ENCODE results near the gene APOA5.

DNA sequence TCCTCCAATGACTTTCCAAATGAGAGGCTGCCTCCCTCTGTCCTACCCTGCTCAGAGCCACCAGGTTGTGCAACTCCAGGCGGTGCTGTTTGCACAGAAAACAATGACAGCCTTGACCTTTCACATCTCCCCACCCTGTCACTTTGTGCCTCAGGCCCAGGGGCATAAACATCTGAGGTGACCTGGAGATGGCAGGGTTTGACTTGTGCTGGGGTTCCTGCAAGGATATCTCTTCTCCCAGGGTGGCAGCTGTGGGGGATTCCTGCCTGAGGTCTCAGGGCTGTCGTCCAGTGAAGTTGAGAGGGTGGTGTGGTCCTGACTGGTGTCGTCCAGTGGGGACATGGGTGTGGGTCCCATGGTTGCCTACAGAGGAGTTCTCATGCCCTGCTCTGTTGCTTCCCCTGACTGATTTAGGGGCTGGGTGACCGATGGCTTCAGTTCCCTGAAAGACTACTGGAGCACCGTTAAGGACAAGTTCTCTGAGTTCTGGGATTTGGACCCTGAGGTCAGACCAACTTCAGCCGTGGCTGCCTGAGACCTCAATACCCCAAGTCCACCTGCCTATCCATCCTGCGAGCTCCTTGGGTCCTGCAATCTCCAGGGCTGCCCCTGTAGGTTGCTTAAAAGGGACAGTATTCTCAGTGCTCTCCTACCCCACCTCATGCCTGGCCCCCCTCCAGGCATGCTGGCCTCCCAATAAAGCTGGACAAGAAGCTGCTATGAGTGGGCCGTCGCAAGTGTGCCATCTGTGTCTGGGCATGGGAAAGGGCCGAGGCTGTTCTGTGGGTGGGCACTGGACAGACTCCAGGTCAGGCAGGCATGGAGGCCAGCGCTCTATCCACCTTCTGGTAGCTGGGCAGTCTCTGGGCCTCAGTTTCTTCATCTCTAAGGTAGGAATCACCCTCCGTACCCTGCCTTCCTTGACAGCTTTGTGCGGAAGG lies 40.9 kb upstream of the APOA5 start:
- TF ChIP-seq TCF12 (IDR thresholded peaks at IDR 0.05) (no peak), EZH2phosphoT487 (IDR thresholded peaks at IDR 0.05; ENCODE audit: borderline replicate concordance, low read depth) (no peak)
- TF ChIP-seq, protein P1, sequence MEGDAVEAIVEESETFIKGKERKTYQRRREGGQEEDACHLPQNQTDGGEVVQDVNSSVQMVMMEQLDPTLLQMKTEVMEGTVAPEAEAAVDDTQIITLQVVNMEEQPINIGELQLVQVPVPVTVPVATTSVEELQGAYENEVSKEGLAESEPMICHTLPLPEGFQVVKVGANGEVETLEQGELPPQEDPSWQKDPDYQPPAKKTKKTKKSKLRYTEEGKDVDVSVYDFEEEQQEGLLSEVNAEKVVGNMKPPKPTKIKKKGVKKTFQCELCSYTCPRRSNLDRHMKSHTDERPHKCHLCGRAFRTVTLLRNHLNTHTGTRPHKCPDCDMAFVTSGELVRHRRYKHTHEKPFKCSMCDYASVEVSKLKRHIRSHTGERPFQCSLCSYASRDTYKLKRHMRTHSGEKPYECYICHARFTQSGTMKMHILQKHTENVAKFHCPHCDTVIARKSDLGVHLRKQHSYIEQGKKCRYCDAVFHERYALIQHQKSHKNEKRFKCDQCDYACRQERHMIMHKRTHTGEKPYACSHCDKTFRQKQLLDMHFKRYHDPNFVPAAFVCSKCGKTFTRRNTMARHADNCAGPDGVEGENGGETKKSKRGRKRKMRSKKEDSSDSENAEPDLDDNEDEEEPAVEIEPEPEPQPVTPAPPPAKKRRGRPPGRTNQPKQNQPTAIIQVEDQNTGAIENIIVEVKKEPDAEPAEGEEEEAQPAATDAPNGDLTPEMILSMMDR (IDR thresholded peaks at IDR 0.05) = no peak
